ENCODE data around the gene NSD1.
"Not testable (repeated sequence)": the region's sequence is repeated elsewhere in the genome, so short reads cannot be mapped to it uniquely, and the experiment has no call there.

The NSD1 gene

DNA sequence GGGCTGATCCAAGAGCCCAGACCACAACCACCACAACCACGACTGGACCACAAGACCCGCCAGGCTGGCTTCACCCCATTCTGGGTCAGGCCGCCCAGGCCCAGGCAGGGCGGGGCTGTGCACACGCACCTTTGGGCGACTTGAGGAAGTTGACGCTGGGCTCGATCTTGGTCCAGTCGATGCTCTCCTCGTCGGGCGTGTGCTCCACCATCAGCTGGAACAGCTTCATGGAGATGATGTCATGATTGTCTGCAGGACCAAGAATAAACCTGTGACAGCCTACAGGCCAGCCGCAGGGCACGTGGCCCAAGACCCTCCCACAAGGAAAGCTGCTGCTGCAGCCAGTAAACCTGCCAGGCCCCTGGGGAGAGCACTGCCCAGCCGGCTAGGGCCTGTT is 200.6 kb downstream of the NSD1 start:
- DNase-seq = no peak

- DNase-seq = no peak
Observed at GRCh38 chr5:177334781-177335700, 201.5 kb downstream of the NSD1 start.

- no peak for DNase-seq
Observed at GRCh38 chr5:177335701-177336065, 202.1 kb downstream of the NSD1 start.

GRCh38 chr5:177336112-177336511 is 202.5 kb downstream of the NSD1 start:
- no peak for DNase-seq

GRCh38 chr5:177336603-177337494 is 203.3 kb downstream of the NSD1 start:
- no peak for DNase-seq

DNA sequence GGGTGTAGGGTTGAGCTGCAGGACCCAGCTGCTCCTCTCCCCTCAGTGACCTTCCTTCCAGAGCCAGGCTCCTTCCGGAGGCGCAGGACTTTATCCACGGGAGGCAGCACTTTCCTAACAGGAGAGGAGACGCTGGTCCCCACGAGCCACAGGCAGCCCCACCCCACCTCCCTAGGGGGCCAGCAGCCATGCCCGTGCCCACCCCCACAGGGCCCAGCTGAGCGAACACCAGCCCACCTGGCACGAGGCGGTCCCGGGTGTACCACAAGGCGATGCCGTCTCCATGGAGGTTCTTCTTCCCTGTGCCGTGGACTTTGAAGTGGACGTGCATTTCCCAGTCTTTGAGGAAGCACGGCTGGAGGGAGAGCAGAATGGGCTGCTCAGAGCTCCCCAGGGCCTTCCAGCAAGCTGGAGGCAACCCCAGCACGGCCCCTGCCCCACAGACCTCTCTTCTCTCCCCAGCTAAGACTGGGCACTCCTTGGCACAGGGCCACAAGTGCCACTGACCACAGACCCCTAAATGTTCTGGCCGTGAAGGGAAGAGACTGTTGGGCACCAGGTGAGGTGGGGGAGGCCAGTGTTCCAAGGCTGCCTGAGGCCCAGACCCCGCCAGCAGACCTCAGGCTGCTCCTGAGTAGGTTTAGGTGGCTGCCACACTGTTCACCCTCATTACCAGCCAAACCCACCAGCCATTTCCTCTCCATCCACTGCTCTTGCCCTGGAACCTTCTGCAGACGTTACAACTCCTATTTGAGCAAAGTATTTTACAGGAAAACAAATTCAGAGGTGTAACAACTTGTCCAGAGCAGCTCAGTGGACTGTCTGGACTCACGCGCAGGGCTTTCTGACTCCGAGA is 204.9 kb downstream of the NSD1 start:
- no peak for DNase-seq

GRCh38 chr5:177339107-177339638 is 205.6 kb downstream of the NSD1 start:
- no peak for DNase-seq

DNA sequence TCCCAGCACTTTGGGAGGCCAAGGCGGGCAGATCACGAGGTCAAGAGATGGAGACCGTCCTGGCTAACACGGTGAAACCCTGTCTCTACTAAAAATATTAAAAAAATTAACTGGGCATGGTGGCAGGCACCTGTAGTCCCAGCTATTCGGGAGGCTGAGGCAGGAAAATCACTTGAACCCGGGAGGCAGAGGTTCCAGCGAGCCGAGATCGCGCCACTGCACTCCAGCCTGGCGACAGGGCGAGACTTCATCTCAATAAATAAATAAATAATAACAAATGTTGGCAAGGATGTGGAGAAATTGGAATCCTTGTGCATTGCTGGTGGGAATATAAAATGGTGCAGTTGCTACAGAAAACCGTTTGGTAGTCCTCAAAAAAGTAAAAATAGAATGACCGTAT is 209.4 kb downstream of the NSD1 start:
- not testable (repeated sequence) for DNase-seq

DNA sequence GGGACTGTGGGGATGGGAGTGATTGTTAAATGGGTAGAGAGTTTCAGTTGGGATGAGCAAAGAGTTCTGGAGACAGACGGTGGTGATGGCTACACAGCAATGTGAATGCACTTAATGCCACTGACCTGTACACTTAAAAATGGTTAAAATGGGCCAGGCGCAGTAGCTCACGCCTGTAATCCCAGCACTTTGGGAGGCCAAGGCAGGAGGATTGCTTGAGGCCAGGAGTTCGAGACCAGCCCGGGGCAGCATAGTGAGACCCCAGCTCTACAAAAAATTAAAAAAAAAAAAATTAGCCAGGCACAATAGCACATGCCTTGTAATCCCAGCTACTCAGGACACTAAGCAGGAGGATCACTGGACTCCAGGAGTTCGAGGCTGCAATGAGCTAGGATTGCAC is 210.2 kb downstream of the NSD1 start:
- no peak for DNase-seq

DNA sequence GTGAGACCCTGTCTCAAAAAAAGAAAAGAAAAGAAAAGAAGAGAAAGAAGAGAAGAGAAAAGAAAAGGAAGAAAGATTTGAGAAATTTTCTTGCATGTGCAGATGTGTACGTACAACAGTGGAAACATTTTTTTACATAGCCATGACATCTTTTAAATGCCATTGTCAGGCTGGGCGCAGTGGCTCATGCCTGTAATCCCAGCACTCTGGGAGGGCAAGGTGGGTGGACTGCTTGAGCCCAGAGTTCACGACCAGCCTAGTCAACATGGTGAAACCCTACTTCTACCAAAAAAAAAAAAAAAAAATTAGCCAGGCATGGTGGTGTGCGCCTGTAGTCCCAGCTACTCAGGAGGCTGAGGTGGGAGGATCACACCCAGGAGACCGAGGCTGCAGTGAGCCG is 211.3 kb downstream of the NSD1 start:
- no peak for DNase-seq

- no peak for DNase-seq
Observed at GRCh38 chr5:177346820-177347219, 213.2 kb downstream of the NSD1 start.

GRCh38 chr5:177347699-177348098 is 214.1 kb downstream of the NSD1 start:
- no peak for DNase-seq

GRCh38 chr5:177349362-177349647 is 215.7 kb downstream of the NSD1 start:
- no peak for DNase-seq

GRCh38 chr5:177349762-177350161 is 216.2 kb downstream of the NSD1 start:
- DNase-seq = no peak

Measured in activated CD4-positive, CD25-positive, alpha-beta regulatory T cell (primary cell).